Caco-2 (cell line): ENCODE data around the gene SEZ6. TPM values are rescaled to one million over a fixed set of nuclear protein-coding genes. Genes with fewer than 3 reads are reported as not detected.
A peak's percentile ranks its signal among the peaks of the same experiment; 100 is the strongest.

Source experiments
- BruUV-seq: library from RNA; stranded (reverse); fragments of 400-500 nt; replicated peaks from 2 replicates; lab custom pipeline; 2021; lab: Mats Ljungman, UMichigan
- CTCF ChIA-PET: fragments of 300-600 bp; sonication (Branson Sonifier 250); formaldehyde crosslinking; loops from one replicate; lab custom pipeline; 2022; ENCODE audit warnings: antibody characterized with exemption; lab: Charles Lee
- POLR2A ChIA-PET: fragments of 300-600 bp; sonication (Branson Sonifier 250); formaldehyde crosslinking; loops from one replicate; lab custom pipeline; 2022; ENCODE audit warnings: antibody characterized with exemption; lab: Charles Lee
- DNase-seq, 2 experiments: peaks; one replicate each; pipeline versions ENCODE4 v3.0.0 to v3.0.0-alpha.2; 2020 to 2022
- H3K27me3 ChIP-seq: replicated peaks from 2 replicates; pipeline ENCODE4 v1.6.0; 2011; ENCODE audit warnings: low read length; ENCODE audit not compliant: control insufficient read depth, insufficient read depth
- H3K36me3 ChIP-seq: 2 replicates; pipeline ENCODE4 v1.5.1; 2011; ENCODE audit warnings: low read length; ENCODE audit not compliant: control insufficient read depth, insufficient read depth
- H3K4me1 ChIP-seq: fragments of 250-450 bp; sonication (Bioruptor Pico); 2 replicates; pipeline ENCODE4 v1.5.1; 2020; ENCODE audit warnings: mild to moderate bottlenecking
- H3K4me3 ChIP-seq: 2 replicates; pipeline ENCODE4 v1.5.1; 2011; ENCODE audit warnings: low read depth, mild to moderate bottlenecking, control low read depth, low read length
- H3K9me3 ChIP-seq: fragments of 250-450 bp; sonication (Bioruptor Pico); 2 replicates; pipeline ENCODE4 v1.5.1; 2020; ENCODE audit warnings: mild to moderate bottlenecking, moderate library complexity
- H3K27ac Mint-ChIP-seq: one replicate; pipeline ENCODE4 v1.8.0; 2022; ENCODE audit warnings: mixed read lengths; ENCODE audit not compliant: unreplicated experiment
- H3K27me3 Mint-ChIP-seq: one replicate; pipeline ENCODE4 v1.8.0; 2022; ENCODE audit warnings: mixed read lengths; ENCODE audit not compliant: insufficient read depth, unreplicated experiment
- H3K36me3 Mint-ChIP-seq: one replicate; pipeline ENCODE4 v1.8.0; 2022; ENCODE audit warnings: mild to moderate bottlenecking, mixed read lengths; ENCODE audit not compliant: insufficient read depth, unreplicated experiment
- H3K4me1 Mint-ChIP-seq: one replicate; pipeline ENCODE4 v1.8.0; 2022; ENCODE audit warnings: low read depth, mixed read lengths; ENCODE audit not compliant: unreplicated experiment
- H3K4me3 Mint-ChIP-seq: one replicate; pipeline ENCODE4 v1.8.0; 2022; ENCODE audit warnings: mild to moderate bottlenecking, moderate library complexity, mixed read lengths; ENCODE audit not compliant: unreplicated experiment
- H3K9me3 Mint-ChIP-seq: one replicate; pipeline ENCODE4 v1.8.0; 2022; ENCODE audit warnings: mixed read lengths; ENCODE audit not compliant: unreplicated experiment
- intact Hi-C: fragments of 100-400 bp; cut with micrococcal nuclease; formaldehyde crosslinking; loops from one replicate; pipeline ENCODE4 v1.10.0; 2022; ENCODE audit not compliant: unreplicated experiment
- total RNA-seq: library from RNA; stranded (reverse); gene quantifications from 2 replicates; pipeline ENCODE4 v1.2.3, GENCODE V29; 2022
- TF ChIP-seq, protein P1 (sequence below), 2 experiments: fragments of 200-600 bp in 1 of 2; IDR thresholded peaks; 1 replicate in 1 of 2; 2 replicates in 1 of 2; pipeline versions ENCODE4 v1.5.1 to v1.8.0; 2011 to 2022; ENCODE audit warnings: antibody characterized with exemption in 1 of 2, control low read depth in 1 of 2, inconsistent platforms in 1 of 2, low read depth in 1 of 2, low read length in 1 of 2, mild to moderate bottlenecking in 1 of 2, moderate library complexity in 1 of 2; ENCODE audit not compliant: insufficient read depth in 1 of 2, severe bottlenecking in 1 of 2, unreplicated experiment in 1 of 2

SEZ6 gene
- total RNA-seq, 1 experiment from 2014 or later: not detected

DNA sequence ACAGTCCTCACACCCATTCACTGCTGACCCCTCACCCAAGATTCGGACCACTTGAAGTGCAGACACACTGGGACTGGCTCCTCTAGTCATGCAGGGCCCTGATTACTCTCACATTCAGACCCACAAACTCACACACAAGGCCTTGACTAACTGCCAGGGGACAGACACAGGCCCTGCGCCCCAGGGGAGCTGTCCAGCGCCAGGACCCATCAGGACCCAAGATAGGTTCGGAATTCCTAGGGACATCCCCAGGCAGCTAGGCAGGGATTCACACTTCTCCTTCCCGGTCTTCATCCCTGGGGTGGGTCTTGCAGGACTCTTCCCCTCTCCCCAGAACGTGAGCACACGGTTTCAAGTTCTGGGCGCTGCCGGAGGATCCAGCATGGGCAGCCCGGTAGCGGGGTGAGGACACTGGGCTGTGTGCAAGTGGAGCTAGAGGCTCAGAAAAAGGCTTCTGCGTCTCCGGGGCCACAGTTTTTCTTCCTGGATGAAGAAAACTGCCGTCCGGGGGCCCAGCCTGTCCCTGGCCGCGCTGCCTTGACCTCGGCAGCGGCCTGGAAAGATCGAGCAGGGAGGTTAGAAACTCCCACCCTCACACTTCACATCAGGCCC lies 1.6 kb downstream of the SEZ6 start:
- H3K9me3 Mint-ChIP-seq: no peaks in the 10 kb centered on the region
- H3K4me1 Mint-ChIP-seq: no peaks in the 10 kb centered on the region
- intact Hi-C loops: no loop called here
- no peak overlapping the region for H3K4me3 Mint-ChIP-seq
- BruUV-seq: no TSS peak
- peak in 1 of 2 experiments; percentile 57 for DNase-seq
- no peak overlapping the region for H3K27ac Mint-ChIP-seq
- POLR2A ChIA-PET: interaction anchor here (0.5 kb wide), 1 partner anchor 162 kb away, joined by 3 read pairs; no protein-coding TSS in a partner anchor
- no peaks in the 10 kb centered on the region for H3K36me3 Mint-ChIP-seq
- H3K4me3 ChIP-seq: no peak overlapping the region
- TF ChIP-seq, protein P1, sequence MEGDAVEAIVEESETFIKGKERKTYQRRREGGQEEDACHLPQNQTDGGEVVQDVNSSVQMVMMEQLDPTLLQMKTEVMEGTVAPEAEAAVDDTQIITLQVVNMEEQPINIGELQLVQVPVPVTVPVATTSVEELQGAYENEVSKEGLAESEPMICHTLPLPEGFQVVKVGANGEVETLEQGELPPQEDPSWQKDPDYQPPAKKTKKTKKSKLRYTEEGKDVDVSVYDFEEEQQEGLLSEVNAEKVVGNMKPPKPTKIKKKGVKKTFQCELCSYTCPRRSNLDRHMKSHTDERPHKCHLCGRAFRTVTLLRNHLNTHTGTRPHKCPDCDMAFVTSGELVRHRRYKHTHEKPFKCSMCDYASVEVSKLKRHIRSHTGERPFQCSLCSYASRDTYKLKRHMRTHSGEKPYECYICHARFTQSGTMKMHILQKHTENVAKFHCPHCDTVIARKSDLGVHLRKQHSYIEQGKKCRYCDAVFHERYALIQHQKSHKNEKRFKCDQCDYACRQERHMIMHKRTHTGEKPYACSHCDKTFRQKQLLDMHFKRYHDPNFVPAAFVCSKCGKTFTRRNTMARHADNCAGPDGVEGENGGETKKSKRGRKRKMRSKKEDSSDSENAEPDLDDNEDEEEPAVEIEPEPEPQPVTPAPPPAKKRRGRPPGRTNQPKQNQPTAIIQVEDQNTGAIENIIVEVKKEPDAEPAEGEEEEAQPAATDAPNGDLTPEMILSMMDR (IDR thresholded peaks at IDR 0.05; ENCODE audit: insufficient read depth in 1 of 2, low read depth in 1 of 2, low read length in 1 of 2, severe bottlenecking in 1 of 2, unreplicated experiment in 1 of 2): no peak
- no peaks in the 10 kb centered on the region for H3K9me3 ChIP-seq
- H3K4me1 ChIP-seq: peaks cover 5% of the 10 kb centered on the region; the same call in 1 of the 2 replicates
- CTCF ChIA-PET: interaction anchor here (1.1 to 1.2 kb wide), 2 partner anchors 39 to 52 kb away, joined by 3 read pairs; no protein-coding TSS in a partner anchor
- no peaks in the 10 kb centered on the region; the same call in 1 of the 2 replicates for H3K27me3 ChIP-seq
- no peaks in the 10 kb centered on the region for H3K36me3 ChIP-seq
- H3K27me3 Mint-ChIP-seq: peaks cover 22% of the 10 kb centered on the region

DNA sequence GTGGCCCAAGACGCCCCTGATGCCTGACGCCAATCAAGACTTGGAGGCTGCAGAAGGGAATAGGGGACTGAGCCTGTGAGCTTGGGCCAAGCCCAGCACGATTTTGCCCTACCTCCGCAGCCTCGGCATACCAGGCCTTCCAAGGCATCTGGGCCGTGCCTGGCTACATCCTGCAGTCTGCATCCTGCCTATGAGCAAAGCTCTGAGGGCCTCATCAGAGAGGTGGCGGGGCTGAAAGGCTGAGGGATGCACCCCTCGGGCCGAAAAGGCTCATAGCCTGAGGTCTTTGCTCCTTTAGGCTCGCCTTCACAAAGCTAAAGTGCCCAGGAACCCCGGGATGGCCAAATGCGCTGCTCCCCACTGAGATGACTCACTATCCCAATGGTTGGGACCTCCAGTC lies 2.5 kb downstream of the SEZ6 start:
- intact Hi-C loops: no loop called here
- peaks cover 5% of the 10 kb centered on the region; the same call in 1 of the 2 replicates for H3K4me1 ChIP-seq
- H3K4me1 Mint-ChIP-seq: no peaks in the 10 kb centered on the region
- H3K9me3 Mint-ChIP-seq: no peaks in the 10 kb centered on the region
- no TSS peak for BruUV-seq
- CTCF ChIA-PET: no interaction called here
- no peak overlapping the region for H3K4me3 Mint-ChIP-seq
- H3K9me3 ChIP-seq: no peaks in the 10 kb centered on the region
- POLR2A ChIA-PET: no interaction called here
- no peak overlapping the region for H3K4me3 ChIP-seq
- no peak for DNase-seq
- H3K36me3 ChIP-seq: no peaks in the 10 kb centered on the region
- TF ChIP-seq, protein P1 (IDR thresholded peaks at IDR 0.05; ENCODE audit: insufficient read depth in 1 of 2, low read depth in 1 of 2, low read length in 1 of 2, severe bottlenecking in 1 of 2, unreplicated experiment in 1 of 2): no peak
- peaks cover 22% of the 10 kb centered on the region for H3K27me3 Mint-ChIP-seq
- H3K27me3 ChIP-seq: no peaks in the 10 kb centered on the region; the same call in 1 of the 2 replicates
- no peaks in the 10 kb centered on the region for H3K36me3 Mint-ChIP-seq
- H3K27ac Mint-ChIP-seq: no peak overlapping the region

DNA sequence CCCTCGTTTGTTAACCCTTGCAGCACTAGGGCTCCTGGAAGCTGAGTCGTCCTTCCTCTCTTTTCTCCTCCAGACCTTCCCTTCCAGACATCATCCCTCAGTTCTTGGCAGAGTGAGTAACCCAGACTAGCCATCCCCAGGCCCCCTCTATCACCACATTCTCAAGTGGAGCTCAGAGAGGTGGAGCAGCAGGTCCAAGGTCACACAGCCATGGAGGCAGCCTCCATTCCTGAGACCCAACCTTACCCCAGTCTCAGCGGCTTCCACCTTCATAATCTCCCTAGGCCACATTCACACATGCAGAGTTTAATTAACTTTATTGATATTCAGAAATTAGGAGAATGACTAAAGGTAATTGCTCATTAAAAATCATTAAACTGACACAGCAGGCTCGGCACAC lies 3.0 kb downstream of the SEZ6 start:
- ChIA-PET POLR2A (no interaction called here), CTCF (no interaction called here)
- intact Hi-C loops: no loop called here
- H3K36me3 Mint-ChIP-seq: no peaks in the 10 kb centered on the region
- BruUV-seq: no TSS peak
- Histone ChIP-seq H3K4me3 (no peak overlapping the region), H3K36me3 (no peaks in the 10 kb centered on the region), H3K27me3 (no peaks in the 10 kb centered on the region; the same call in 1 of the 2 replicates), H3K4me1 (peaks cover 5% of the 10 kb centered on the region; the same call in 1 of the 2 replicates), H3K9me3 (no peaks in the 10 kb centered on the region)
- TF ChIP-seq, protein P1 (IDR thresholded peaks at IDR 0.05; ENCODE audit: insufficient read depth in 1 of 2, low read depth in 1 of 2, low read length in 1 of 2, severe bottlenecking in 1 of 2, unreplicated experiment in 1 of 2): no peak
- H3K9me3 Mint-ChIP-seq: no peaks in the 10 kb centered on the region
- peaks cover 26% of the 10 kb centered on the region for H3K27me3 Mint-ChIP-seq
- no peak overlapping the region for H3K27ac Mint-ChIP-seq
- no peaks in the 10 kb centered on the region for H3K4me1 Mint-ChIP-seq
- no peak overlapping the region for H3K4me3 Mint-ChIP-seq
- no peak for DNase-seq
